Activated CD8-positive, alpha-beta T cell treated with anti-CD3 and anti-CD28 coated beads for 36 hours (primary cell): ENCODE measurements around the gene CACNA1C. TPM values are rescaled to one million over a fixed set of nuclear protein-coding genes. Genes with fewer than 3 reads are reported as not detected.

Experiments
- ATAC-seq: fragments of 200-7000 bp; cut with Tn5 transposase; one replicate; pipeline ENCODE4 v1.10.0; 2021; ENCODE audit warnings: mild to moderate bottlenecking, moderate library complexity
- CTCF ChIA-PET: fragments of 350-600 bp; sonication (Branson Sonifier 250); formaldehyde crosslinking; loops from one replicate; lab custom pipeline; 2021; ENCODE audit warnings: antibody characterized with exemption; lab: Charles Lee
- POLR2A ChIA-PET: fragments of 350-600 bp; sonication (Branson Sonifier 250); formaldehyde crosslinking; loops from one replicate; lab custom pipeline; 2021; ENCODE audit warnings: antibody characterized with exemption; lab: Charles Lee
- DNase-seq: peaks from one replicate; pipeline ENCODE4 v3.0.0-alpha.2; 2020
- H3K27ac Mint-ChIP-seq: one replicate; pipeline ENCODE4 v1.8.0; 2021; ENCODE audit warnings: mild to moderate bottlenecking, mixed read lengths
- H3K27me3 Mint-ChIP-seq: one replicate; pipeline ENCODE4 v1.8.0; 2021; ENCODE audit warnings: mixed read lengths
- H3K36me3 Mint-ChIP-seq: one replicate; pipeline ENCODE4 v1.8.0; 2021; ENCODE audit warnings: low read depth, mixed read lengths
- H3K4me1 Mint-ChIP-seq: one replicate; pipeline ENCODE4 v1.8.0; 2021; ENCODE audit warnings: low read depth, mixed read lengths
- H3K4me3 Mint-ChIP-seq: one replicate; pipeline ENCODE4 v1.8.0; 2021; ENCODE audit warnings: mild to moderate bottlenecking, moderate library complexity, mixed read lengths
- H3K9me3 Mint-ChIP-seq: one replicate; pipeline ENCODE4 v1.8.0; 2021; ENCODE audit warnings: mixed read lengths
- intact Hi-C: fragments of 100-400 bp; cut with micrococcal nuclease; formaldehyde crosslinking; loops from one replicate; pipeline ENCODE4 v1.10.0; 2022
- total RNA-seq, 2 experiments: library from RNA; stranded (reverse); gene quantifications; one replicate each; pipeline ENCODE4 v1.2.3, GENCODE V29; 2021
- TF ChIP-seq, protein P1 (sequence below): fragments of 200-600 bp; IDR thresholded peaks from one replicate; pipeline ENCODE4 v1.8.0; 2022; ENCODE audit warnings: antibody characterized with exemption, mild to moderate bottlenecking

CACNA1C gene
- total RNA-seq, 2 experiments from 2014 or later = 0.02 to 0.05 TPM

GRCh38 chr12:2137711-2138110 lies 84.9 kb downstream of the CACNA1C start:
- POLR2A ChIA-PET = interaction anchor here (0.6 kb wide), 1 partner anchor 333 kb away, joined by 3 read pairs; no protein-coding TSS in a partner anchor
- H3K4me1 Mint-ChIP-seq = no peaks in the 10 kb centered on the region
- no peaks in the 10 kb centered on the region for H3K9me3 Mint-ChIP-seq
- no peak overlapping the region for H3K27ac Mint-ChIP-seq
- DNase-seq = no peak
- no peak overlapping the region for H3K4me3 Mint-ChIP-seq
- ATAC-seq = no peak
- CTCF ChIA-PET = no interaction called here
- H3K27me3 Mint-ChIP-seq = no peaks in the 10 kb centered on the region
- intact Hi-C loops = no loop called here
- TF ChIP-seq, protein P1, sequence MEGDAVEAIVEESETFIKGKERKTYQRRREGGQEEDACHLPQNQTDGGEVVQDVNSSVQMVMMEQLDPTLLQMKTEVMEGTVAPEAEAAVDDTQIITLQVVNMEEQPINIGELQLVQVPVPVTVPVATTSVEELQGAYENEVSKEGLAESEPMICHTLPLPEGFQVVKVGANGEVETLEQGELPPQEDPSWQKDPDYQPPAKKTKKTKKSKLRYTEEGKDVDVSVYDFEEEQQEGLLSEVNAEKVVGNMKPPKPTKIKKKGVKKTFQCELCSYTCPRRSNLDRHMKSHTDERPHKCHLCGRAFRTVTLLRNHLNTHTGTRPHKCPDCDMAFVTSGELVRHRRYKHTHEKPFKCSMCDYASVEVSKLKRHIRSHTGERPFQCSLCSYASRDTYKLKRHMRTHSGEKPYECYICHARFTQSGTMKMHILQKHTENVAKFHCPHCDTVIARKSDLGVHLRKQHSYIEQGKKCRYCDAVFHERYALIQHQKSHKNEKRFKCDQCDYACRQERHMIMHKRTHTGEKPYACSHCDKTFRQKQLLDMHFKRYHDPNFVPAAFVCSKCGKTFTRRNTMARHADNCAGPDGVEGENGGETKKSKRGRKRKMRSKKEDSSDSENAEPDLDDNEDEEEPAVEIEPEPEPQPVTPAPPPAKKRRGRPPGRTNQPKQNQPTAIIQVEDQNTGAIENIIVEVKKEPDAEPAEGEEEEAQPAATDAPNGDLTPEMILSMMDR = no peak
- no peaks in the 10 kb centered on the region for H3K36me3 Mint-ChIP-seq

- ATAC-seq (no peak), DNase-seq (no peak)
- Mint-ChIP-seq H3K4me1 (no peaks in the 10 kb centered on the region), H3K9me3 (no peaks in the 10 kb centered on the region), H3K36me3 (no peaks in the 10 kb centered on the region), H3K27ac (no peak overlapping the region), H3K4me3 (no peak overlapping the region), H3K27me3 (no peaks in the 10 kb centered on the region)
- TF ChIP-seq, protein P1 = no peak
- POLR2A ChIA-PET = no interaction called here
- CTCF ChIA-PET = no interaction called here
- intact Hi-C loops = no loop called here
Measured at GRCh38 chr12:2138294-2138693, 85.5 kb downstream of the CACNA1C start.

- H3K4me1 Mint-ChIP-seq = no peaks in the 10 kb centered on the region
- DNase-seq (no peak), ATAC-seq (no peak)
- no peak overlapping the region for H3K4me3 Mint-ChIP-seq
- ChIA-PET POLR2A (no interaction called here), CTCF (no interaction called here)
- intact Hi-C loops = no loop called here
- no peak overlapping the region for H3K27ac Mint-ChIP-seq
- H3K36me3 Mint-ChIP-seq = no peaks in the 10 kb centered on the region
- H3K9me3 Mint-ChIP-seq = no peaks in the 10 kb centered on the region
- H3K27me3 Mint-ChIP-seq = no peaks in the 10 kb centered on the region
- TF ChIP-seq, protein P1 = no peak
Measured at GRCh38 chr12:2138871-2139308, 86.1 kb downstream of the CACNA1C start.

DNA sequence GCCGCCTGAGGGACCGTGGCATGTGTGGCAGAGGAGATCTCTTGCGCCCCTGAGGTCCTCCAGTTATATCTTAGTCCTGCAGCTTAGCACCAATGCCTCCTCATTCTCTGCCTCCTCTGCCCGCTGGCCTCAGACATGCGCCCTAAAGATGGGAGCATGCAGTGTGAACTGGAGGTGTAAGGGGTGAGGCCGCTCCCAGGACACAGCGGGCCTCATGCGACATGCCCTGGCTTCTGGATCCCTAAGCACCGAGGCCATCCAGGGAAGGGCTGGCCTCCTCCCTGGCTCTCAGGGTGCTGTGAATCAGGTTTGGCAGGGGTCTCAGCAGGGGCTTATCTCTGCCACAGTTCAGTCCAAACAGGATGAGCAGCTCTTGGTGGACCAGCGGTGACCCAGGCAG lies 86.9 kb downstream of the CACNA1C start:
- ATAC-seq = no peak
- intact Hi-C loops = no loop called here
- no peaks in the 10 kb centered on the region for H3K4me1 Mint-ChIP-seq
- H3K4me3 Mint-ChIP-seq = no peak overlapping the region
- POLR2A ChIA-PET = no interaction called here
- DNase-seq = no peak
- H3K9me3 Mint-ChIP-seq = no peaks in the 10 kb centered on the region
- H3K36me3 Mint-ChIP-seq = no peaks in the 10 kb centered on the region
- CTCF ChIA-PET = no interaction called here
- no peak overlapping the region for H3K27ac Mint-ChIP-seq
- TF ChIP-seq, protein P1 = no peak
- H3K27me3 Mint-ChIP-seq = no peaks in the 10 kb centered on the region

- DNase-seq = no peak
- no peak for ATAC-seq
- ChIA-PET CTCF (no interaction called here), POLR2A (no interaction called here)
- H3K4me3 Mint-ChIP-seq = no peak overlapping the region
- no peak overlapping the region for H3K27ac Mint-ChIP-seq
- no peaks in the 10 kb centered on the region for H3K36me3 Mint-ChIP-seq
- no peaks in the 10 kb centered on the region for H3K27me3 Mint-ChIP-seq
- intact Hi-C loops = no loop called here
- no peaks in the 10 kb centered on the region for H3K9me3 Mint-ChIP-seq
- TF ChIP-seq, protein P1 = no peak
- no peaks in the 10 kb centered on the region for H3K4me1 Mint-ChIP-seq
Measured at GRCh38 chr12:2140858-2141519, 88.2 kb downstream of the CACNA1C start.
